ENCODE results near the gene ARF1. TPM values are rescaled to one million over a fixed set of nuclear protein-coding genes. Genes with fewer than 3 reads are reported as not detected.

ARF1 gene
- total and polyA plus RNA-seq, 10 of the 15 experiments (the other 5 are each of a cell fraction or from before 2014, with no cell fraction given), result 48.4 to 508 (median 283) TPM

DNA sequence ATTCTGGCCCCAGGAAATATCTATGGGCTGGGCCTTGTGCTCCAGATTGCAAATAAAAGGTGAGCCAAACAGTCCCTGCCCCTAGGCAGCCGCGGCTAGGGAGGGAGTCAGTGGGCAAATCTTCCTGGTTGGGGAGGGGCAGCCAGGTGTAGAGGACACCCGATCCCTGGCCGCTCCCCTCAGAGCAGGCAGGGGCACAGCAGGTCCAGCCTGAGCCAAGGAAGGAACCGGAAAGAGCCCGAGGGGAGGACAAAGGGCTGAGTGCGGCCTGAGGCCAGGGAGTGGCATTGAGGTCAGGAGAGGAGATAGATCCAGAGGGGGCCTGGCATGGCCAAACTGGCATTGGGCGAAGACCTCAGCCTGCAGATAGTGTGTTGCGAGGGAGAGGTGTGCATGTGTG is 36.6 kb upstream of the ARF1 start:
- DNase-seq (ENCODE audit: low read depth, low spot score), result no peak
- FAIRE-seq, result no peak
- TF ChIP-seq, protein P1, sequence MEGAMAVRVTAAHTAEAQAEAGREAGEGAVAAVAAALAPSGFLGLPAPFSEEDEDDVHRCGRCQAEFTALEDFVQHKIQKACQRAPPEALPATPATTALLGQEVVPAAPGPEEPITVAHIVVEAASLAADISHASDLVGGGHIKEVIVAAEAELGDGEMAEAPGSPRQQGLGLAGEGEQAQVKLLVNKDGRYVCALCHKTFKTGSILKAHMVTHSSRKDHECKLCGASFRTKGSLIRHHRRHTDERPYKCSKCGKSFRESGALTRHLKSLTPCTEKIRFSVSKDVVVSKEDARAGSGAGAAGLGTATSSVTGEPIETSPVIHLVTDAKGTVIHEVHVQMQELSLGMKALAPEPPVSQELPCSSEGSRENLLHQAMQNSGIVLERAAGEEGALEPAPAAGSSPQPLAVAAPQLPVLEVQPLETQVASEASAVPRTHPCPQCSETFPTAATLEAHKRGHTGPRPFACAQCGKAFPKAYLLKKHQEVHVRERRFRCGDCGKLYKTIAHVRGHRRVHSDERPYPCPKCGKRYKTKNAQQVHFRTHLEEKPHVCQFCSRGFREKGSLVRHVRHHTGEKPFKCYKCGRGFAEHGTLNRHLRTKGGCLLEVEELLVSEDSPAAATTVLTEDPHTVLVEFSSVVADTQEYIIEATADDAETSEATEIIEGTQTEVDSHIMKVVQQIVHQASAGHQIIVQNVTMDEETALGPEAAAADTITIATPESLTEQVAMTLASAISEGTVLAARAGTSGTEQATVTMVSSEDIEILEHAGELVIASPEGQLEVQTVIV (IDR thresholded peaks at IDR 0.05; ENCODE audit: borderline replicate concordance, partially characterized antibody), result no peak
- TF ChIP-seq TCF7 (IDR thresholded peaks at IDR 0.05; ENCODE audit: borderline replicate concordance) (no peak), MXI1 (IDR thresholded peaks at IDR 0.05; ENCODE audit: low read depth, low read length) (no peak), PAX5 (IDR thresholded peaks at IDR 0.05; ENCODE audit: borderline replicate concordance, low read depth, low read length) (no peak), ZBED1 (IDR thresholded peaks at IDR 0.05; ENCODE audit: borderline replicate concordance) (no peak), KDM1A (IDR thresholded peaks at IDR 0.05; ENCODE audit: borderline replicate concordance) (no peak), STAT3 (IDR thresholded peaks at IDR 0.05; ENCODE audit: low read depth, low read length) (no peak), IRF4 (IDR thresholded peaks at IDR 0.05; ENCODE audit: low read depth, low read length) (no peak), SUPT20H (IDR thresholded peaks at IDR 0.05; ENCODE audit: borderline replicate concordance, control insufficient read depth, low read depth, low read length) (no peak)
- TF ChIP-seq, protein P2, sequence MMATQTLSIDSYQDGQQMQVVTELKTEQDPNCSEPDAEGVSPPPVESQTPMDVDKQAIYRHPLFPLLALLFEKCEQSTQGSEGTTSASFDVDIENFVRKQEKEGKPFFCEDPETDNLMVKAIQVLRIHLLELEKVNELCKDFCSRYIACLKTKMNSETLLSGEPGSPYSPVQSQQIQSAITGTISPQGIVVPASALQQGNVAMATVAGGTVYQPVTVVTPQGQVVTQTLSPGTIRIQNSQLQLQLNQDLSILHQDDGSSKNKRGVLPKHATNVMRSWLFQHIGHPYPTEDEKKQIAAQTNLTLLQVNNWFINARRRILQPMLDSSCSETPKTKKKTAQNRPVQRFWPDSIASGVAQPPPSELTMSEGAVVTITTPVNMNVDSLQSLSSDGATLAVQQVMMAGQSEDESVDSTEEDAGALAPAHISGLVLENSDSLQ (IDR thresholded peaks at IDR 0.05), result no peak
- TF ChIP-seq, protein P3, sequence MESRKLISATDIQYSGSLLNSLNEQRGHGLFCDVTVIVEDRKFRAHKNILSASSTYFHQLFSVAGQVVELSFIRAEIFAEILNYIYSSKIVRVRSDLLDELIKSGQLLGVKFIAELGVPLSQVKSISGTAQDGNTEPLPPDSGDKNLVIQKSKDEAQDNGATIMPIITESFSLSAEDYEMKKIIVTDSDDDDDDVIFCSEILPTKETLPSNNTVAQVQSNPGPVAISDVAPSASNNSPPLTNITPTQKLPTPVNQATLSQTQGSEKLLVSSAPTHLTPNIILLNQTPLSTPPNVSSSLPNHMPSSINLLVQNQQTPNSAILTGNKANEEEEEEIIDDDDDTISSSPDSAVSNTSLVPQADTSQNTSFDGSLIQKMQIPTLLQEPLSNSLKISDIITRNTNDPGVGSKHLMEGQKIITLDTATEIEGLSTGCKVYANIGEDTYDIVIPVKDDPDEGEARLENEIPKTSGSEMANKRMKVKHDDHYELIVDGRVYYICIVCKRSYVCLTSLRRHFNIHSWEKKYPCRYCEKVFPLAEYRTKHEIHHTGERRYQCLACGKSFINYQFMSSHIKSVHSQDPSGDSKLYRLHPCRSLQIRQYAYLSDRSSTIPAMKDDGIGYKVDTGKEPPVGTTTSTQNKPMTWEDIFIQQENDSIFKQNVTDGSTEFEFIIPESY (IDR thresholded peaks at IDR 0.05), result no peak
- TF ChIP-seq, protein P4, sequence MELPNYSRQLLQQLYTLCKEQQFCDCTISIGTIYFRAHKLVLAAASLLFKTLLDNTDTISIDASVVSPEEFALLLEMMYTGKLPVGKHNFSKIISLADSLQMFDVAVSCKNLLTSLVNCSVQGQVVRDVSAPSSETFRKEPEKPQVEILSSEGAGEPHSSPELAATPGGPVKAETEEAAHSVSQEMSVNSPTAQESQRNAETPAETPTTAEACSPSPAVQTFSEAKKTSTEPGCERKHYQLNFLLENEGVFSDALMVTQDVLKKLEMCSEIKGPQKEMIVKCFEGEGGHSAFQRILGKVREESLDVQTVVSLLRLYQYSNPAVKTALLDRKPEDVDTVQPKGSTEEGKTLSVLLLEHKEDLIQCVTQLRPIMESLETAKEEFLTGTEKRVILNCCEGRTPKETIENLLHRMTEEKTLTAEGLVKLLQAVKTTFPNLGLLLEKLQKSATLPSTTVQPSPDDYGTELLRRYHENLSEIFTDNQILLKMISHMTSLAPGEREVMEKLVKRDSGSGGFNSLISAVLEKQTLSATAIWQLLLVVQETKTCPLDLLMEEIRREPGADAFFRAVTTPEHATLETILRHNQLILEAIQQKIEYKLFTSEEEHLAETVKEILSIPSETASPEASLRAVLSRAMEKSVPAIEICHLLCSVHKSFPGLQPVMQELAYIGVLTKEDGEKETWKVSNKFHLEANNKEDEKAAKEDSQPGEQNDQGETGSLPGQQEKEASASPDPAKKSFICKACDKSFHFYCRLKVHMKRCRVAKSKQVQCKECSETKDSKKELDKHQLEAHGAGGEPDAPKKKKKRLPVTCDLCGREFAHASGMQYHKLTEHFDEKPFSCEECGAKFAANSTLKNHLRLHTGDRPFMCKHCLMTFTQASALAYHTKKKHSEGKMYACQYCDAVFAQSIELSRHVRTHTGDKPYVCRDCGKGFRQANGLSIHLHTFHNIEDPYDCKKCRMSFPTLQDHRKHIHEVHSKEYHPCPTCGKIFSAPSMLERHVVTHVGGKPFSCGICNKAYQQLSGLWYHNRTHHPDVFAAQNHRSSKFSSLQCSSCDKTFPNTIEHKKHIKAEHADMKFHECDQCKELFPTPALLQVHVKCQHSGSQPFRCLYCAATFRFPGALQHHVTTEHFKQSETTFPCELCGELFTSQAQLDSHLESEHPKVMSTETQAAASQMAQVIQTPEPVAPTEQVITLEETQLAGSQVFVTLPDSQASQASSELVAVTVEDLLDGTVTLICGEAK (IDR thresholded peaks at IDR 0.05; ENCODE audit: borderline replicate concordance), result no peak
- TF ChIP-seq, protein P5, sequence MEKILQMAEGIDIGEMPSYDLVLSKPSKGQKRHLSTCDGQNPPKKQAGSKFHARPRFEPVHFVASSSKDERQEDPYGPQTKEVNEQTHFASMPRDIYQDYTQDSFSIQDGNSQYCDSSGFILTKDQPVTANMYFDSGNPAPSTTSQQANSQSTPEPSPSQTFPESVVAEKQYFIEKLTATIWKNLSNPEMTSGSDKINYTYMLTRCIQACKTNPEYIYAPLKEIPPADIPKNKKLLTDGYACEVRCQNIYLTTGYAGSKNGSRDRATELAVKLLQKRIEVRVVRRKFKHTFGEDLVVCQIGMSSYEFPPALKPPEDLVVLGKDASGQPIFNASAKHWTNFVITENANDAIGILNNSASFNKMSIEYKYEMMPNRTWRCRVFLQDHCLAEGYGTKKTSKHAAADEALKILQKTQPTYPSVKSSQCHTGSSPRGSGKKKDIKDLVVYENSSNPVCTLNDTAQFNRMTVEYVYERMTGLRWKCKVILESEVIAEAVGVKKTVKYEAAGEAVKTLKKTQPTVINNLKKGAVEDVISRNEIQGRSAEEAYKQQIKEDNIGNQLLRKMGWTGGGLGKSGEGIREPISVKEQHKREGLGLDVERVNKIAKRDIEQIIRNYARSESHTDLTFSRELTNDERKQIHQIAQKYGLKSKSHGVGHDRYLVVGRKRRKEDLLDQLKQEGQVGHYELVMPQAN (conservative IDR thresholded peaks at IDR 0.05), result no peak

More for the DNA sequence above, 36.6 kb upstream of the ARF1 start:
- ChIA-PET SMC1A (ENCODE audit: uncharacterized antibody, unreplicated experiment) (no interaction called here), CTCF (no interaction called here), POLR2A (interaction anchor here (0.6 kb wide), 1 partner anchor 1260 kb away, joined by 11 read pairs; no protein-coding TSS in a partner anchor), RAD21 (ENCODE audit: unreplicated experiment) (no interaction called here)
- no peaks in the 10 kb centered on the region for H3K36me3 ChIP-seq (ENCODE audit: control insufficient read depth in 2 of 2, insufficient read depth in 2 of 2, low read length in 1 of 2)
- peaks cover 0 to 5% of the 10 kb centered on the region in 2 experiments; a peak in 2 of 4 replicates for H3K27me3 ChIP-seq (replicated peaks in 1 of 2; ENCODE audit: control insufficient read depth in 2 of 2, insufficient read depth in 2 of 2, low read length in 1 of 2)
- no TSS peak for BruUV-seq (replicated peaks)
- WGBS (ENCODE audit: insufficient coverage, insufficient replicate concordance, low lambda C conversion rate, missing lambda C conversion rate), result 60% methylated on average over 9 of the region's 9 CpGs
- no peak for ATAC-seq
- H3K4me3 ChIP-seq, result no peak overlapping the region
- no peaks in the 10 kb centered on the region; the same call in 1 of the 2 replicates for H4K20me1 ChIP-seq (ENCODE audit: control insufficient read depth, insufficient read depth)
- no peak overlapping the region for H3K27ac ChIP-seq (ENCODE audit: control insufficient read depth, insufficient read depth)
- no peak overlapping the region for H3K9ac ChIP-seq (ENCODE audit: control insufficient read depth, insufficient read depth, low read length)
- no peaks in the 10 kb centered on the region for H3K4me1 ChIP-seq (ENCODE audit: control insufficient read depth, insufficient read depth, low read length)
- H3K4me2 ChIP-seq (ENCODE audit: control insufficient read depth, insufficient read depth), result no peak overlapping the region
- intact Hi-C loops (cut with micrococcal nuclease; ENCODE audit: unreplicated experiment), result no loop called here
- H3K79me2 ChIP-seq (ENCODE audit: control insufficient read depth, insufficient read depth, low read length), result no peaks in the 10 kb centered on the region
- H3K9me3 ChIP-seq (replicated peaks; ENCODE audit: control insufficient read depth, insufficient read depth, low read length), result no peaks in the 10 kb centered on the region
- H2AFZ ChIP-seq (ENCODE audit: control insufficient read depth, low read depth, low read length), result no peak overlapping the region
- in situ Hi-C loops (cut with MboI), result no loop called here

Data from GM12878 (cell line).